HG02885 (cell line): ENCODE measurements around the gene PPEF1.

Experiments used
- ATAC-seq: cut with Tn5 transposase; IDR thresholded peaks from one replicate; pipeline ENCODE4 v1.9.1; 2021; ENCODE audit warnings: mild to moderate bottlenecking; ENCODE audit not compliant: unreplicated experiment, poor library complexity

PPEF1 gene, protein sequence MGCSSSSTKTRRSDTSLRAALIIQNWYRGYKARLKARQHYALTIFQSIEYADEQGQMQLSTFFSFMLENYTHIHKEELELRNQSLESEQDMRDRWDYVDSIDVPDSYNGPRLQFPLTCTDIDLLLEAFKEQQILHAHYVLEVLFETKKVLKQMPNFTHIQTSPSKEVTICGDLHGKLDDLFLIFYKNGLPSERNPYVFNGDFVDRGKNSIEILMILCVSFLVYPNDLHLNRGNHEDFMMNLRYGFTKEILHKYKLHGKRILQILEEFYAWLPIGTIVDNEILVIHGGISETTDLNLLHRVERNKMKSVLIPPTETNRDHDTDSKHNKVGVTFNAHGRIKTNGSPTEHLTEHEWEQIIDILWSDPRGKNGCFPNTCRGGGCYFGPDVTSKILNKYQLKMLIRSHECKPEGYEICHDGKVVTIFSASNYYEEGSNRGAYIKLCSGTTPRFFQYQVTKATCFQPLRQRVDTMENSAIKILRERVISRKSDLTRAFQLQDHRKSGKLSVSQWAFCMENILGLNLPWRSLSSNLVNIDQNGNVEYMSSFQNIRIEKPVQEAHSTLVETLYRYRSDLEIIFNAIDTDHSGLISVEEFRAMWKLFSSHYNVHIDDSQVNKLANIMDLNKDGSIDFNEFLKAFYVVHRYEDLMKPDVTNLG

DNA sequence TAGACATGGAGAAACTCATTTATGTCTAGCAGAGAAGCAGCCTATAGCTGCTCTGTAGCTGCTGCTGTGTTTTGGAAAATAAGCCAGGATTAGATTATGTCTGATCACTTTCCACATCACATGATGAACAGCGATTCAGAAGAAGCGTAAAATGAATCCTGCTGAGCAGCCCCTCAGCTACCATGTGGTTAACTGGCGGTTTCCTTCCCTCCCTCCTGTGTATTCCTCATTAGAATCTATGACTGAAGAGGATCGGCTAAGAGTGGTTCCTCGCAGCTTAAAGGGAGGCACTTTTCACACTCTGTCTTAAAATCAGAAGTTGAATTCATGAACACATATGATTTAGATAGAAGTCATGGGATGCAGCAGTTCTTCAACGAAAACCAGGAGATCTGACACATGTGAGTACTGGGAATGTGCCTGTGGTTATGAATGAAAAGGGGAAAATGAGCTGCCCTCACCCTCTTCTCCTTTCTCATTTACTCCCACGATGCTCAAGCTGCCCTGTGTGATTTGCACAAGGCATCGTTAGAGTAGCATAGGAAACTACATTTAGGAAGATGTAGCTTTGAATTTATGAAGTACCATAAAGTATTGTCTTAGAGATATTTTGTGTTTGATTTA lies at the start of gene PPEF1:
Gene PPEF1 (plus strand): TSS at position 220 of the 624 bp plus-strand sequence. CDS start 136 bp downstream, at position 356.
- ATAC-seq = no peak

DNA sequence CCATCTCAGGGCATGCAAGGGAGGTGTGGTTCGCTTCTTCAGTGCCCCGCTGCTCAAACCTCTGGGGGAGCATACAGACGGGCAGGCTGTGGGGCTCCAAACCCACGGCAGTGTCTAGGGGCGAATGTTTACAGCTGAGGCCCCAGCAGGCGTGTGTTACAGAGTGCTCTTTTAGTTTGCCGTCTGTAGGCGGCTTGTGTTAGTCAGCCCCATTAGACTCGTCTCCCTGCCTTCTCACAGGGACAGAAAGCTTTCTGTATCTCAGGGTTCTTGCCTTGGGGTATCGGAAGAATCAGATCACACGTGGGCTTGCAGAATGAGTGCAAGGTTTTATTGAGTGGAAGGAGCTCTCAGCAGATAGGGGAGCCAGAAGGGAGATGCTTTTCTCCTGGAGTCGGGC lies 46.2 kb upstream of the PPEF1 start:
- ATAC-seq = no peak

DNA sequence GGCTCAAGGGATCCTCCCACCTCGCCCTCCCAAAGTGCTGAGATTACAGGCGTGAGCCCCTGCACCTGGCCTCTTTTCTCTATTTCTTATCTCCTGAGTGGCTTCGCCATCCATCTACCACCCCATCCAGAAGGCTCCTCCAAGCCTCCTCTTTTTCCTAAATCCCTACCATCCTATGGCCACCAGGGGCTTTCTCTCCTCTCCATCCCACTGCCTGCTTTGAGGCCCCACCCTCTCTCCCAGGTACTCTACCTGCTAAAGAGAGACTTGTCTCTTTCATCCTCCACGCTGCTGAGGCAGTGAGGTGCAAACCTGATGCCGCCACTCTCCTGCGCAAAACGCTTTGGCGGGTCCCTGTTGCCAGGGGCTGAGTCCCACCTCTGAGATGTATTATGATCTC lies 42.5 kb upstream of the PPEF1 start:
- no peak for ATAC-seq

DNA sequence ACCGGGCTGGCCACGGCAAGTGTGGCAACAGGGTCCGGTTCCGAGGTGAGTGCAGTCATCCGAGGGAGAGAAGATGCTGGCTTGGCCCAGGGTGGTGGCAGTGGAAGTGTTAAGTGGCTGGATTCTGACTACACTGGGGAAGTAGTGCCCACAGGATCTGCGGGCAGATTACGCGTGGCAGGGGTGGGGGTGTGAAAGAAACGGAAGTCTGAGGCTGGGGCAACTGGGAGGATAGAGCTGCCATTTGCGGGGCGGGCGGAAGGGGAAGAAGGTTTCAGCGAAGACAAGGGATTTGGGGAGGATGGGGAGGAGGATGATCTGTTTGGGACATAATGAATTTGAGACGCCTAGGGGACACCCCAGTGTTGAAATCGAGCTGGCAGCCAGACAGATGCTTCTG lies 40.8 kb upstream of the PPEF1 start:
- ATAC-seq = no peak

DNA sequence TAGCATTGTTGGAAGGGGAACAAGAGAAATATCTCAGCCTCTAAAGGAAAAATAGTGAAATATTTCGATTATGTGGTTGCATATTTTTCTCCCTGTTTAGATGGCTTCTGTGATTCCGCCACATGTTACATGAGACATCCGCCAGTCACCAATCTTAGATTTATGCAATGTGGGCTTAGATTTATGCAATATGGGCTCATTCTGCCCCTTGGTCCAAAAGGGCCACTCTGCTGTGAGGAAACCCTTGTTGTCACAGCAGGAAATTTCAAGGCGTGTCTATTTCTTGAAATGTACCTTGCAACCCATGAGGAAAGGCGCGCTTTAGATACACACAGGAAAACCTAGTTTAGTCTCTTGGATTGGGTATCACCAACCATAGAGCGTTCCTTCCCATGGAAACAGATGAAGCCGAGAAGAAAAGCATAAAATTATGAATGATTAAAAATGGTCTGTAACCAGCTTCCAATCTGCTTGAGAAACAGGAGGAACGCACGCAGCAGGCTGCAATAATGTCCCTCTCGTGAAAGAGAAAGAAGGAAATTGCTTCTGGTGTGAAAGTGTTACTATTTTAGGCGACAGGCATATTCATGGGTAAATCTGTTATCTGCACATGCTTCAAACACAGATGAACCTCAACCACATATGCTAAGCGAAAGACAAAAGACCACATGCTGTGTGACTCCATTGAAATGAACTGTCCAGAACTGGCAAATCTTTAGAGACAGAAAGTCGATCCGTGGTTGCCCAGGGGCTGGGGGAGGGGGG lies 39.2 kb upstream of the PPEF1 start:
- no peak for ATAC-seq

DNA sequence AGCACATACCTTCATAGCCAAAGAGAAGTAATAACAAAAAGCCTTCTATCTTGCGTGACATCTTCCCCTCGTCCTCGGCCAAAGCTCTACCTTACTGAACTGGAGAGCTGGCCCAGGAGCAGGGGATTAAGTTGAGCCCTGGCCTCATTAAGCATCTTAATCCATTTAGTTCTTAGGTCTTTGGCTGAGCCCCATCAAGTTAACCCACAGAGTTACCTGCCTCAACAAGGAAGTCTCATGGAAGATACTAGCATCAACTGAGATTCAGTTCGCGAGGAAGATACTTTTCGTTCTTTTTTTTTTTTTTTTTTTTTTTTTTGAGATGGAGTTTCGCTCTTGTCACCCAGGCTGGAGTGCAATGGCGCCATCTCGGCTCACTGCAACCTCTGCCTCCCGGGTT lies 35.4 kb upstream of the PPEF1 start, which contains the start of gene RS1:
Gene RS1 (minus strand): TSS at position 101 of the 400 bp plus-strand sequence. CDS start 40 bp downstream, at position 61.
- no peak for ATAC-seq

DNA sequence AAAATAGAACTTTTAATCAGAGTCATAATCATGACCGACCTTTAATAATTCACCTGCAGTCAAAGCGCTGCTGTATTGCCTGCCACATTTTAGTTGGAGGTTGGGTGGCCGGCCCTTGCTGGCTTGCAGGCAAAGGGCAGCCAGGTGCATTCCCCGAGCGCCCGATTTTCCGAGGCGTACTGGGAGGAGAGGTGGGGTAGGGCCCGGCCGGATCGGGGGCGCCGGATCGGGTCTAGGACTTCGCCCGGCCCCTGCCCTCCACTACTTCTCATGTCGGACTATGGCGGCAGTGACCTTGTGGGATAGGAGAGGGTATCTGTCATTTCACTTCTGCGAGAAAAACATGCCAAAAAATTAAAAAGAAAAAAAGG lies 33.0 kb upstream of the PPEF1 start:
- peak; percentile 39 for ATAC-seq

DNA sequence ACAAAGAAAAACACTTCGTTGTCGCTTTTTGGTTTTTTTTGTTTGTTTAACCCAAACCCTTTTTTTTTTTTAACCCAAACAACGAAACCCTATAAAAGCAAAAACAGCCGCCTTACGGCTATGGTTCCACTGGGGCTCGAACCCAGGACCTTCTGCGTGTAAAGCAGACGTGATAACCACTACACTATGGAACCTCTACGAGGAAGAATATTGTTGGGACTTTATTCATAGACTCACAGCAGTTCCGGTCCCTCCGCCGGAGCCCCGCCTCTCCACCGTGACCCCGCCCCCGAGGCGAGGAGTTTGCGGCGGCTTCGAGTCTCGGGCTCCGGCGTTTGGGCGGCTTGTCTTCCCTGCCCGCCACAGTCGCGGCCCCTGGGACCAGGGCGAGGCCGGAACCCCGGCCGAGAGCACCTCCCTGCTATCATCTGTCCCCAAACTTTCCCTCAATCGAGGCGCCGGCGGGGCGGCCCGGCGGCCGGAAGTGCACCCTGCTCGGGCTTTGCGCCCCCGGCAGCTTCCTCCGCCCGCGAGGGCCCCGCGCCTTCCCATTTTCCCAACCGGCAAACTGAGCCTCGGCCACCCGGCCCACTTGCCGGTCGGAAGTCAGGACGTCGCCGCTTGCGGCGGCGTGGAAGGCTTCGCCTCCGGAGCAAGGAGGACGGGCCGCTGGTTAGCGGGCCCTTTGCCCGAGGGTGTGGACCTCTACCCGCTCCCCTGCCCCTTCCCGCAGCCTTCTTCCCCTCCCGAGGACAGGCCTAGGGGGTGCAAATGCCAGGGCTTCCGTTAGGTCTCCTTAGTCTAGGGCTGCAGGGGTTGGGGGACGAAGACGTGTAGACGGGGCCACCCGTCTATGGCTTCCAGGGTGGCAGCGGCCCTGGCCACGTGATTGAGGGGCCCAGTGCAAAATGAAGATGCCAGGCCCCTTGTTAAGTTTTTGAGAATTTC lies 32.4 kb upstream of the PPEF1 start:
- ATAC-seq = peak; percentile 78

DNA sequence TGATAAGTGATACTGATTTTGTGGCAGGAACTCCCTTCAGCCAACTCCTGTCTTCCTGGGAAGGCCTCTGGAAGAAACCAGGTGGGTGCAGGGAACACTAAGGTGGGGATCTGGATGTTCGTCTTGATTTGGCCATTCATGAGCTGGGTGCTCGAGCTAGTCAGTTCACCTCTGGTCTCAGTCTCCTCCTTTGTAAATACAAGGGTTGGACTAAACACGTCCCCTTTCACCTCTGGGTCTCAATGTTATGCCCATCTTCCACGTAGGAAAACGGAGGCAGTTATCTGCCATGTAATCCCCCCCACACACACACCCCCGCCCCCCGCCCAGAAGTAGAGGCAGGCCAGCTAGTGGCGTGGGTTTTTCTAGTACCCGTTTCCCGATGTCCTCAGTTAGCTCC lies 31.4 kb upstream of the PPEF1 start:
- ATAC-seq = no peak

DNA sequence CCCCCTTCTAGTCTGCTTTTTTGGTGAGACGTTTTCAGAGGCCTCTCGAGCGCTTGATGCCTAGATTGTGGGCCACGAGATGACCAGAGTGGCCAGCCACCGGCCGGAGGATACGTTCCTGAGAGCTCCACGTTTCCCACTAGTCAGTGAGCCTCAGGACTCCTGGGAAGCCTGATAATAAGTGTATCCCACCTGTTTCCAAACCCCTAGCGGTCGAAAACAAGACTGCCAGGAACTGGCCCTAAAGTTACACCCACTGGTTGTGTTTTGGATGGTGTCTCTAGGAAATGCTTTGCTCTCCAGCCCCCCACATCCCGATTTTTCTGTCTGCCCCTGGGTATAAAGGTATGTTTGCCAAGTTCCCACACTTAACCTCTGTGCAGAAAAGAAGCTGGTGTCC lies 31.0 kb upstream of the PPEF1 start:
- ATAC-seq = no peak

DNA sequence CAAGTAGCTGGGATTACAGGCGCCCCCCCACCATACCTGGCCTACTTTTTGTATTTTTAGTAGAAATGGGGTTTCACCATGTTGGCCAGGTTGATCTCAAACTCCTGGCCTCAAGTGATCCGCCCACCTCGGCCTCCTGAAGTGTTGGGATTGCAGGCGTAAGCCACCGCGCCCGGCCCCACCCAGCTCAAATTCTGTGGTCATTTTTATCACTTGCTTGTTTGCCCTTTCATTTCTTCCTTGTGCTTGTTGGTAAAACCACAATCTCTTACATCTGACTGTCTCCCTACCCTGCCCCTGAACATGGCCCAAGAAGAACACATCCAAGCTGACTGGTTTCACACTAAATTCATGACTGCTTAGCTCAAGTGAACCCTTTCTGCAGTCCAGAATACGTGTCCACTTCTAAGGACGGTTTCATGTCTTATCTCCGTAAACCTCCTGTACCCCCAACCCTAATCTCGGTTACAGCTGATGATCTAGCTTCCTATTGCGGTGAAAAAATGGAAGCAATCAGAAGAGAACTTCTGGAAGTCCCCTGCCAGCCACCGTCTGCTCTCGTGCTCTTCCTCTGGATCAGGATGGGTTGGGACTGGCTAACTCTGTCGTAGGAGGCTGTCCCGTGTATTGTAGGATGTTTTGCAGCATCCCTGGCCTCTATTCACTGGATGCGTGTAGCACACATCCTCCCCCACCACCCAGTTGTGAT lies 30.1 kb upstream of the PPEF1 start:
- no peak for ATAC-seq

DNA sequence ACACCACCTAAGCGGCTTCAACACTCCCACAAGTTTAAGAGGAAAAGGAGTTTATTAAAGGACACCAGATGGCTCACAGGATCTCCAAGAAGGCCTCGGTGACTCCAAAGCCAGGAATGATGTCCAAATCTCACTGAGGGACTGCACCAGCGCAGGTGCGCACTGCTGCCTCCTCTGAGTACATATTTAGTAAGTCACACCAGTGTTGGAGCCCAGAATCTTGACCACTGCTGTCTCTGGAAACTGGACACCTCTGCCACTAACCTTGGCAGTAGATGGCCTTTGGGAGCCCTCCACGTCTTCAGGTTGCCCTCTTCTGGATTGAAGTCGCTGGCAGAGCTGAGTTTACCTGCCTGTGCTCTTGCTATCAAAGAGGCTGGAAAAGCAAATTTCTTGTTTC lies 25.4 kb upstream of the PPEF1 start:
- no peak for ATAC-seq

DNA sequence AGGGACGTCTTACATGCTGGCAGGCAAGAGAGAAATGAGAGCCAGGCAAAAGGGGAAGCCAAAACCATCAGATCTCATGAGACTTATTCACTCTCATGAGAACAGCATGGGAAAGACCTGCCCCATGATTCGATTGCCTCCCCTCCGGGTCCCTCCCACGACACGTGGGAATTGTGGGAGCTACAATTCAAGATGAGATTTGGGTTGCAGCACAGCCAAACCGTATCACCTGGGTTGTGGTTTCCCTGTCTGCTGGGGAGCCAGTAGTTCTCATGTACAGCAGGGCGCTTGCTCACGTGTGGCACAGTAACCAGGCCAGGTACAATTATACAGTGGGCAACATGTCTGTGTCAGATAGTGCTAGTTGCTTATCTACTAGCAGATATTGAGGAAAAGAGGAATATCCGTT lies 24.5 kb upstream of the PPEF1 start:
- ATAC-seq = peak; percentile 48

DNA sequence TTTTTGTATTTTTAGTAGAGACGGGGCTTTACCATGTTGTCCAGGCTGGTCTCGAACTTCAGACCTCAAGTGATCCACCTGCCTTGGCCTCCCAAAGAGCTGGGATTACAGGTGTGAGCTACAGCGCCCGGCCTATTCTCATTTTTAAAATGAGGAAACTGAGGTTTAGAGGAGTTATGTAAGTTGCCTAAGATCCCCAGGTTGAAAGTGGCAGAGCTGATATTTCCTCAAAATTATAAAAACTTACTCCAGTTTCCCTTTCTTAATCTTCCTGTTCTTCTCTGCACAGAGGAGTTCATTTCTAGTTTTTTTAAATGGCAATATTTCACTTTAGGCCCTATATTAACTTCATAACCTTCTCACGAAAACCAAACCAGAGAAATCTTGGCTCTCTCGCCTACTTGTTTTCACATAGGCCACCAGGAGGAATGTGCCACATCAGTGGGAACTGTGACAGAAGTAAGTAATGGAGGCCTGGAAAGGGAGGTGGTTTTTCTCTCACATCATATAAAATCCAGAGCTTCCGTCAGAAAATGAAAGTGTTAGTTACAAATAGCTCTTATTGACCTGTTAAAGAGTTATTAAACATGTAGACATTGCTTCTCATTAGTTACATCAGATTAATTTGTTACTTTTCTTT lies 19.5 kb upstream of the PPEF1 start:
- no peak for ATAC-seq

DNA sequence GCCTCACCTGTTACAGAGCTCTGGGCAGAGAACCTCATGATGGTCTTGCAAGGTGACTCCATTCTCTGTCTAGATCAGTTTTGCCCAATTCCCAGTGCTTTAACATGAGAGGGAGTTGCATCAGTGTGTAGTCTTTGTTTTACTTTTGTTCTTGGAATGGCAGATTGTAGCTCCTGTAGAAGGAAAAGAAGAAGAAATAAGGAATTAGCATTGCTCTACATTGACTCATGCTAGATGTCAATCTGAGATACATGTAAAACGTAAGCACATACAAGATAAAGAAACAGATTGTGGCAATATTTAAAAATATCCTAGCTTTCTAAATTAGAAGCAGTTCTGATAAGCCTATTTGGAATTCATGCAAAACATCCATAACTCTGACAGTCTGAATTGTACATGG lies 16.0 kb upstream of the PPEF1 start:
- ATAC-seq = no peak

DNA sequence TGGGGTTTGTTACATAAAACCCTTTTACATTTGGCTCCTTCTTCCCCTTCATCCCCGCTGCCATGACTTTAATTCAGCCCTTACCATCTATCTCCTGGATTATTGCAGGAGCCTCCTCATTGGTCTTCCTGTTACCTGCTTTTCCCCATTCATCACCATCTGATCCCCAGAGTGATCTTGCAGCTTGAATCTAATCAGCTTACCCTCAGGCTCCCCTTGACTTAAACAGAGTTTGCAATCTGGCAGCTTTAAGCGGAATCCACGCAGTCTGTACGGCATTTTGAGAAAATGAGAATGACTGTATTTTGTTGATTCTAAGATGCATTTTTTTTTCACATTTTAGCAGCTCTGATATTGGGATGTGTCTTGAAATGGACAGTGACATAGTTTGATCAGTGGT lies 14.9 kb upstream of the PPEF1 start:
- ATAC-seq = no peak

DNA sequence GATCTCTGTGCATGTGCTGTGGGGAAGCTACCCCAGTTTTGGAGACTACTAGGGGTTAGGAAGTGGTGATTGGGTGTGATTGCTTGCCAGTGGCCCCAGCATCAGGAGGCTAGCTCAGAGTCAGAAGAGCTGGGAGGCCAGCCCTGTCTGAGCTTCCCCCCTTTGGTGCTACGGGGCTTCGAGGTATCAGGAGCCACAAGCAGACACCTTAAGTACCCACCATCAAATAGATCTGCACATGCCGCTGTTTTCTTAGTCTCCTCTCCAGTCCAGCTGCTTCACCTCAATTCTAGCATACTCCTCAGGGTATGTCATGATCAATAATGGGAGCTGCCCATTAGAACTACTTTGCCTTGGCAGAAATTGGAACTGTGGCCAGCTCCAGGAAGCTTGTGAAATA lies 10.8 kb upstream of the PPEF1 start:
- no peak for ATAC-seq
